GM21723 (cell line): Measurements from ENCODE around the gene SRD5A2.

Source experiments
- ATAC-seq: cut with Tn5 transposase; IDR thresholded peaks from one replicate; pipeline ENCODE4 v1.9.1; 2021; ENCODE audit warnings: mild to moderate bottlenecking, moderate library complexity; ENCODE audit not compliant: unreplicated experiment

SRD5A2 gene, protein sequence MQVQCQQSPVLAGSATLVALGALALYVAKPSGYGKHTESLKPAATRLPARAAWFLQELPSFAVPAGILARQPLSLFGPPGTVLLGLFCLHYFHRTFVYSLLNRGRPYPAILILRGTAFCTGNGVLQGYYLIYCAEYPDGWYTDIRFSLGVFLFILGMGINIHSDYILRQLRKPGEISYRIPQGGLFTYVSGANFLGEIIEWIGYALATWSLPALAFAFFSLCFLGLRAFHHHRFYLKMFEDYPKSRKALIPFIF

GRCh38 chr2:31580321-31581117, at the start of gene SRD5A2:
SRD5A2 (minus strand) TSS chr2:31580938; CDS start chr2:31580900, 38 bp downstream.
- ATAC-seq, result no peak

DNA sequence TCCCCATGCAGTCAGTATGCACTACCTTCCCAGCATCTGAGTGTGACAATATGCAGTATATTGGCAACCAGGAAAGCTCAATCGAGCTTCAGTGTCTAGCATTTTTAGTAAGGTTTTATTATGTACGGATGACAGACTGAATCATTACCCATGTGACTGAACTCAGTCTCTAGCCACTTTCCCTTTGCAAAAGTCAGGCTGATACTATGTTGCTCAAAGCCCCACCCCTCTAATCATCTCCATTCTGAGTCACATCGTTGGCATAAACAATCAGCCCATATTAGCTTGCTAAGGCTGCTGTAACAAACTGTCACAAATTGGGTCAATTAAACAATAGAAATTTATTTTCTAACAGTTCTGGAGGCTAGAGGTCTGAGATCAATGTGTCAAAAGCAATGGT, 25.8 kb upstream of the SRD5A2 start:
- ATAC-seq, result no peak

DNA sequence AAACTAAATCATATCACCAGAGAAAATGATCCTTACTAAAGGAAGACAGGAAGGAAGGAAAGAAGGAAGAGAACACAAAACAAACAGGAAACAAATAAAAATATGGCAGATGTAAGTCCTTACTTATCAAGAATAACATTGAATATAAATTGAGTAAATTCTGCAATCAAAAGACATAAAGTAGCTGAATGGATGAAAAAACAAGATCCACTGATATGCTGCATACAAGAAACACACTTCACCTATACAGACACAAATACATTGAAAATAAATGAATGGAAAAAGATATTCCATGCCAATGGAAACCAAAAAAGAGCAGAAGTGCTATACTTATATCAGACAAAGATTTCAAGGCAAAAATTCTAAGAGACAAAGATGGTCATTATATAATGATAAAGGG, 18.0 kb upstream of the SRD5A2 start:
- no peak for ATAC-seq

DNA sequence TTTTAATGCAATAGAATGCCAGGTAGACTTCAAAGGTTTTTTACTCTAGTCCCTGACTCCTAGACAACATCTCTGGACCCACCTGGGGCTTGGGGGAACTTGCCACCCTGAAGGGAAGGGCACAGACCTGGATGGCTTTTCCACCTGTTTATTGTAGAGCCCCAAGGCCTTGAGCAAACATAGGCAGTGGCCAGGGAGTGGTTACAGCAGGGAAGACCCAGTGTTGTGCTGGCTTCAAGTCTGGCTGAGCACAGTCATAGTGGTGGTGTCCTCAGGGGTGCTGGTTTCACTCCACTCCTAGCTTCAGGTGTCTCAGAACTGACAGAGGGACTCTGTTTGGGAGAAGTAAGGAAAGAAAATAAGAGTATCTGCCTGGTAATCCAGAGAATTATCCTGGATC, 5.5 kb upstream of the SRD5A2 start:
- no peak for ATAC-seq

DNA sequence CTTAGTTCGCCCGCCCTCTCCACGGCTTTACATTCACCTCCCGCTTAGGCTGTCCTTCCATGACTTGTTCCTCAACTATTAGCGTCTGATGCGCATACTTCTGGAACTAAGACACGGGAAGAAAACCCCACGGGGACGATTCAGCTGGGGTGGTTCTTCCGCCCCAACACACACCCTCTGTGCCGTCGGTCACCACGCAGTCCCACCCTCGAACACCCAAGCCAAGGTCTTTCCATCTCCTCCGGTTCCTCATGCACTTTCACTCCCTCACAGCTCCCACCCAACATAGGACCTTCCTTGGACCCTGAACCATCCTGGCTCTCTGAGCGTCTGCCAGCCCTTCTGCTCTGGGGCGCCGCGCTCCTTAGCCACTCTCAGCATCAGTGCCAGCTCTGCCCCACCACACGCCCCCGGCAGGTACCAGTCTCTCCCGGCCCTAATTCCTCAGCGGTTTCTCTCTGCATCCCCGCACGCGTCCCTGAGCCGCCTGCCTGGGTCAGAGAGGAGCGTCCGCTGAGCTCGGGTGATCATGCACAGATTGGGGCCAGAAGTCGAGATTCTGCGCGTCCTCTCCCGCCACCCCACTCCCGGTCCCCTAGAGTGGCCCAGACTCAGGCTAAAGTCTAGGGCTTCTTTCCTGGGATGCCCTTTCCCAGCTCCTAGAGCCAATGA, 522 bp upstream of the SRD5A2 start:
- no peak for ATAC-seq

DNA sequence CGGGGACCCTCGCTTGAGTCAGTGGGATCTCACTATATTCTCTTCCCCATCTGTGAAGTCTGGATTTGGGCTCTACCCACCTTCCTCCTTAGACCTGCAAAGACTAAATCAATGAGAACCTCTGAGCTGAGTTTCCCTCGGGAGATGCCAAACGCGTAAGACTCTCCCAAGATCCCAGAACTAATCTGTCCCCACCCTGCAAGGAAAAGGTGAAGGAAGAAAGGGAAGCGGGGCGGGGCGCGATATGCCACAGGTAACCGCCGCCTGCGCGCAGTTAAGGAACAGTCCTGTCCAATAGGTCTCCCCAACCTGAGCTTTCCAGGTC, 780 bp downstream of the SRD5A2 start:
- ATAC-seq, result no peak

DNA sequence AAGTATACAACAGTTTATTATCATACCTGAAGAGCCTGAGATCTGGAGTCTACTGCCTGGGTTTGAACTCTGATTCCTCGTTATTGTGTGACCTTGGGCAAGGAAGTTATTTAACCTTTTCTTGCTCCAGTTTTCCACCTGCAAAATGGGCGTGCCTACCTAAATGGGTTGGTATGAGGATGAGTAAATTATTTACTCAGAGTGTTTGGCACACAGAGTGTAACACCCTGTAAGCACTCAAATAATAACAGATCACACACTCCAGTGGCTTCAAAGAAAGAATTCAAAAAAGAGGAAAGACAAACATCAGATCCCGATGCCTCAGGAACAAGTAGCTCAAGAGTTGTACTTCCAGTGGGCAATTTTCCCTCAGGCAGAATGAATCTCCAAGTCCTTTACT, 2.4 kb downstream of the SRD5A2 start:
- no peak for ATAC-seq

- no peak for ATAC-seq
Observed at GRCh38 chr2:31577143-31577542, 3.6 kb downstream of the SRD5A2 start.

- no peak for ATAC-seq
Observed at GRCh38 chr2:31568585-31569201, 12.0 kb downstream of the SRD5A2 start.

DNA sequence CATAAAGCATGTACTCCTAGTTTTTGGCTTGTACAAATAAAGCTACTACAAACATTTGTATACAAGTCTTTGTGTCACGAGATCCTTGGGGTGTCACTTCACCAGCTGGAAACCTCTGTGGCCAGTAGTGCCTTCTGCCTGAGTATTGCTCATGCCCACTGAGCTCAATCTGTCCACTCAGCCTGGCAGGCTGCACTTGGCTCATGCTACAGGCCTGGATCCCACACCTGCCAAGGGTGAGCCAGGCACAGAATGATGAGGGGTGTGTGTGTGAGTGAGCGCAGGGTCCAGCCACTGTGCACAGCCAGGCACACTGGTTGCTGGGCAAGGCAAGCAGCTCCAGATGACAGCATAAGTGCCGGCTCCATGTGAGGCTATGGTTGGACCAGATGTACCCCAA, 13.1 kb downstream of the SRD5A2 start:
- no peak for ATAC-seq

GRCh38 chr2:31563273-31563839, 17.4 kb downstream of the SRD5A2 start:
- ATAC-seq, result no peak

- no peak for ATAC-seq
Observed at GRCh38 chr2:31561823-31562222, 18.9 kb downstream of the SRD5A2 start.

DNA sequence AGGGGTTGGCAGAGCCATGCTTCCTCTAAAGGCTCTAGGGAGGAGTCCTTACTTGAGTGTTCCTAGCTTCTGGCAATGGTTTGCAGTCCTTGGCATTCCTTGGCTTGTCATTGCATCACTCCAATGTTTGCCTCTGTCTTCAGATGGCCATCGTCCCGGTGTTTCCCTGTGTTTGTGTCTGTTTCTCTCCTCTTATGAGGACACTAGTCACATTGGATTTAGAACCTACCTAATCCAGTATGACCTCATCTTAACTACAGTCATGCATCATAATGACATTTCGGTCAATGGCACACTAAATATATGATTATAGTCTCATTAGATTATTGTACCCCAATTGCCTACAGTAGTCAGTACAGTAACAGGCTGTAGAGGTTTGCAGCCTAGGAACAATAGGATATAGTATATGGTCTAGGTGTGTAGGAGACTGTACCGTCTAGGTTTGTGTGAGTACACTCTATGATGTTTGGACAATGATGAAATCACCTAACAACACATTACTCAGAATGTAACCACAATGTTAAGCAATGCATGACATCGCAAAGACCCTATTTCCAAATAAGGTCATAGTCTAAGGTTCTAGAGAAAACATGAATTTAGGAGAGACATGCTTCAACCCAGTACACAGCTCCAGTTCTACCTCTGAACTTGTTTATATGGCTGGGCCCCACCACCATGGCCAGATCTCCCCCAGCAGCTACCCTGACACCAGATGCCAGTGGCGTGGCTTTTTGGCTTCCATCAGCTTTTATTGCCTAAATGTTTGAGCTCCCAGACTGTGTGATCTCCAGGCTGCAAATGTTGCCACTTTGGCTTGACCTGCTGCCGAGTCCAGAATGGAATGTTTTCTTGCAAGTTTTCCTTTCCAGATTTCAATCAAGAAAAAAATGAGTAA, 22.1 kb downstream of the SRD5A2 start:
- no peak for ATAC-seq

DNA sequence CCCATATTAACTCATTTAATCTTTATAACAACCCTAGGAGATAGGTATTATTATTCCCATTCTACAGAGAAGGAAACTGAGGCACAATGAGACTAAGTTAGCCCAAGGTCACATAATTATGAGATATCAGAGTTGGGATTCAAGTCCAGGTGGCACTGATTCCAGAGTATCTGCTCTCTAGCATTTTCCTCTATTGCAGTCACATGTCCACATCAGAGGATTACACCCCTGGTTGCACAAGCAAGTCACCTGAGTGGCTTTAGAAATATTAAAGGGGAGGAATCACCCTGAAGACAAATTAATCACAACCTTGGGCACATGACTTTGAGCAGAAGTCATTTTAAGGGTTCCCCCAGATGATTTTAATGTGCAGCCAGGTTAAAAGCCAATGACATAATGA, 23.8 kb downstream of the SRD5A2 start:
- ATAC-seq, result no peak

GRCh38 chr2:31555967-31556706, 24.6 kb downstream of the SRD5A2 start:
- ATAC-seq, result no peak

GRCh38 chr2:31553362-31553761, 27.4 kb downstream of the SRD5A2 start:
- no peak for ATAC-seq

- ATAC-seq, result no peak
Observed at GRCh38 chr2:31547485-31547884, 33.3 kb downstream of the SRD5A2 start.

- no peak for ATAC-seq
Observed at GRCh38 chr2:31541853-31542252, 38.9 kb downstream of the SRD5A2 start.

GRCh38 chr2:31539505-31539904, 41.2 kb downstream of the SRD5A2 start:
- ATAC-seq, result no peak

DNA sequence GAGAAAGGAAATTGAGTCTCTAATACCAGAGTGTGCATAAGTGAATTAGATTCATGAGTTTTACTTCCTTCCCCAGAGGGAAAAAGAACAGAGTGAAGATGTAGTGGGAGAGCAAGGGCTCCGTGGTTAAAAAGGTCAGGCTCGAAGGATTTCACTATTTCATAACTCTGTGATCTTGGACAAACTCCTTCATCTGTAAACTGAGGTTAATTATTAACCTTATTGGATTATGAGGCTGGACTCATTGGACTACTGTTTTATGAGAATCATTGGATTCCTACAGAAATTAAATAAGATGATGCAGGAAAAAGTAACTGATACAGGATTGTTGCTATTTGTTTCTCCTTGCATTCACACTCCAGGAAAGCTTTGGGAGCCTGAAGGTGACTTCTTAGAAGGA, 45.0 kb downstream of the SRD5A2 start:
- no peak for ATAC-seq
